DLD1 (cell line): ENCODE results near the gene MYOM1.

Experiments used
- in situ Hi-C: cut with HindIII; loops from 2 replicates; pipeline ENCODE4 v1.10.0; 2017; ENCODE audit warnings: low sequenced_read_pairs

MYOM1 gene

GRCh38 chr18:3153107-3153704, 66.6 kb downstream of the MYOM1 start:
- in situ Hi-C loops: no loop called here

- in situ Hi-C loops: no loop called here
These were observed 67.5 kb downstream of the MYOM1 start for GRCh38 chr18:3152294-3152693.

DNA sequence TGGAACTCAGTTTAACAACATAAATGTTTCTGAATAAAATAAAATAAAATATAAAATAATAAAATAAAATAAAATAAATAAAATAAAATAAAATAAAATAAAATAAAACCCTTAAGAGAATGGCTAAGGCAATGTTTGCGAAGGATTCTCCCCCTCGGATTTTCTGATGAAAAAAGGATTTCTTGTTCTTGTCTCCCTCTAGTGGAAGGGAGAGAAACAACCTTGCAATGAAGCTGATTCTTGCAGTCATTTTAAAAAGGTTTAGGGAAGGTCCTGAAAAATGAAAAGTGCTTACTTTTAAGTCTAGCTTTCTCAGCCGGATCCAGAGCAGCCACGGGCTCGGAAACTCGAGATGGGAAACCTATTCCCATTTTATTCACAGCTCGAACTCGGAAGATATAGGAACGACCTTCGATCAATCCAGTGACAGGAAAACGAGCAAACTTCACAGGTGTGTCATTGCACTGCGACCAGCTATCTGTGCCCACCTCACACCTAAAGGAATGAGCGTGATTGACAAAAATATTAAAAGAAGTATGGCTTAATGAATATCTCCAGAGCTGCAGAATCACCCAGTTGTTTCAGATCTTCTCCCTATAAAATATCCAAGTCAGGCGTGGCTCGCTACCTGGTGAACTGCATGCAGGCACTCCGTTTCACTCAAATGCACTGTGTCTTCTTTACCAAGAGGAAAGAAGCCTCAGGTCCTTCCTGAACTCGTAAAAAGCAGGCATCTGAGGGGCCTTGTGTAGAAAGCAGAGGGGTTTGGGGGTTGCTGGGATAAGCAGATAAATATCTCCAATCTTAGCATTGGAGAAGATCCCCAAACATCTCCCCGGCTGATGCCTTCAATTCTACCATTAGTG, 68.1 kb downstream of the MYOM1 start:
- in situ Hi-C loops: no loop called here

- in situ Hi-C loops: no loop called here
These were observed 69.1 kb downstream of the MYOM1 start for GRCh38 chr18:3150688-3151087.

DNA sequence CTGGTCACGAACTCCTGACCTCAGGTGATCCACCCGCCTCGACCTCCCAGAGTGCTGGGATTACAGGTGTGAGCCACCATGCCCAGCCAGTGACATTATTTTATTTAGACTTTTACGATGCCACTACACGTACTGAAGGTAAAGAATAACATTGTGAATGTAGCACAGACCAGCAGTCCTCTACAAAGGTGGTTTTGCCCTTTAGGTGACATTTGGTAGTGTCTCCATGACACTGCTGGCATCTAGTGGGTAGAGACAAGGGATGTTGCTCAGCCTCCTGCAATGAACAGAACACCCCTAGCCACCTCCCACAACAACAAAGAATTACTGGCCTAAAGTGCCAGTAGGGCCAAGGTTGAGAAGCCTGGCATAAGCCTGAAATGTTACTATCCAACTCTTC, 69.5 kb downstream of the MYOM1 start:
- in situ Hi-C loops: no loop called here

- in situ Hi-C loops: no loop called here
These were observed 70.7 kb downstream of the MYOM1 start for GRCh38 chr18:3148930-3149535.

DNA sequence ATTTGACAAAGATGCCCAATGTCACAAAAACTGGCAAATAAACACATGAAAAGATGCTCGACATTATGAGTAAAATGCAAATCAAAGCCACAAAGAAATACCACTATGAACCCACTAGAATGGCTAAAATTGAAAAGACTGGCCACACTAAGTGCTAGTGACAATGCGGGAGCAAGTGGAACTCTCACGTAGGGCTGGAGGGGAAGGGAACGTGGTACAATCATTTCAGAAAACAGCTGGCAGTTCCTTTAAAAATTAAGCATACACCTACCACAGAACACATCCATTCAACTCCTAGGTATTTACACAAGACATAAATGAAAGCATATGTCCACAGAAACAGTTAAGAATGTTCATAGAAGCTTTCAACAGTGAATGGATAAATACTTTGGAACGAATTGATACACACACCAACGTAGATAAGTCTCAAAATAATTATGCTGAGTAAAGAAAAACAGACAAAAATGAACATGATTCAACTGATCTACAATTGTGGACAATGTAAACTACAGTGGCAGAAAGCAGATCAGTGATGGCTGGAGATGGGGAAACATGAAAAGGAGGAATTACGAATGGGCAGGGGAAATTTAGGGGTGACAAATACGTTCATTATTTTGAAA, 71.7 kb downstream of the MYOM1 start:
- in situ Hi-C loops: no loop called here

- in situ Hi-C loops: no loop called here
These were observed 78.7 kb downstream of the MYOM1 start for GRCh38 chr18:3140986-3141639.

GRCh38 chr18:3140342-3140741, 79.4 kb downstream of the MYOM1 start:
- in situ Hi-C loops: no loop called here

DNA sequence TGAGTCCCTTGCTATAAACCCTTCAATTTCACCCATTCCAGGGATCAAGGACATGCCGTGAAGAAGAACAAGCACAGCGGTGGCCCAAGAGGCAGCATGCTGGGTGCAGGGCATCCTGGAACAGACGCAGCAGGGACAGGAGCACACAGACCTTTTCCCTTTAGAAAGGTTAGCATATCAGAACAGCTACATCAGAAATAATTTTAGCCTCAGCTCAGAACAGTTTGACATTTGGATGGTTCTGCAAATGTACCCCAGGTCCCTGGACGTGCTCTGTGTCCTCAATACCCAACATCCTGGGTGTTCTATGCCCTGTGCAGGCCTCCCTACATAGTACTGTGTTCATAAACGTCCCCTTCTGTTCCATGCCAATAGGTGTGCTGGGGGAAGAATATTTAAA, 80.4 kb downstream of the MYOM1 start:
- in situ Hi-C loops: no loop called here

GRCh38 chr18:3138274-3138975, 81.3 kb downstream of the MYOM1 start:
- in situ Hi-C loops: no loop called here

GRCh38 chr18:3135536-3135935, 84.2 kb downstream of the MYOM1 start:
- in situ Hi-C loops: no loop called here

- in situ Hi-C loops: no loop called here
These were observed 87.1 kb downstream of the MYOM1 start for GRCh38 chr18:3132700-3133099.

GRCh38 chr18:3130344-3130743, 89.4 kb downstream of the MYOM1 start:
- in situ Hi-C loops: no loop called here

DNA sequence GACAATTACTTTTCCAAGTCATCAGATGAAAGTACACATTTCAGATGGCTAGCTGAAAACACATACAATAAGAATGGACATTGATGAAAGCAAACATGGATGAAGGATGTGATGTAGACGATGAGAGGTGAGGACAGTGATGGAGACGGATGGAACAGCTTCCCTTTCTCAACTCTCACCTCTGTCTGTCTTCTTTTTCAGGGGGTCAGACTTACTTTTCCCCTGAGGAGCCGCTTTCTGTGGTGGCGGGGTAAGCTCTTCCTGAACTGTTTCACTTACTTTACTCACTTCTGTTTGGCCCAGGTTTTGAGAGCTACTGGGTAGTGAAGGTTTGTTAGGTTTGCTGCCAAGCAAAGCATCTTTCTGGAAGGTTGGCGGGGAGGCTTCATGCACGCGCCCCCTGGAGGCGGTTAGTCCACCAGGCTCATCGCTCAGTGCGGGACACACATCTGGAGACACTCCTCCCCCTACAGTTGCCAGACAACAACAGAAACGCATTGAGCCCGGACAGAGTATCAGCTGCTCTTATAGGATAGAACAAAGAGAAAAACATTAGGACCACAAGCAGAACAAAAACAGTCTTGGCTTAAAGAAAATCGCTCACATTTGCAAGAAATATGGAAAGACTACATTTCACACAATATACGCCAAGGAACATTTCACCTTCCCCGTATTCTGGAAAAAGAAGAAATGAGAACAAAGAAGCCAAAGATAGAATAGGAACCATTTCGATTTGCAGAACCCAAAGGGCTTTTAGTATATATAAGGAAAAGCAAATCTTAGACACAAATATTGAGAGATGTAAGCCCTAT, 90.5 kb downstream of the MYOM1 start:
- in situ Hi-C loops: no loop called here

GRCh38 chr18:3126457-3127097, 93.2 kb downstream of the MYOM1 start:
- in situ Hi-C loops: no loop called here

GRCh38 chr18:3124822-3125221, 94.9 kb downstream of the MYOM1 start:
- in situ Hi-C loops: no loop called here

DNA sequence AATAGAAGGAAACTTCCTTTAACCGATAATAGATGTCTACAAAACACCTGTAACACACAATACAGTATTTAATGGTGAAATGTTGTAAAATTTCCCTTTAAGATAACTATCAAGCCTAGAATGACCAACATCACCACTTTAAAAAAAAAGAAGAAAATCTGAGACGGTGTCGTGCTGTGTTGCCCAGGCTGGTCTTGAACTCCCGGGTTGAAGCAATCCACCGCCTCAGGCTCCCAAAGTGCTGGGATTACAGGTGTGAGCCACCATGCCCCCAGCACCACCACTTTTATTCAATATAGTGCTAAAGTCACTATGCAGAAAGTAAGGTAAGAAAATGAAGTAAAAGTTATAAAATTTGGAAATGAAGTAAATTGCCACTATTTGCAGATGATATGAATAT, 96.9 kb downstream of the MYOM1 start:
- in situ Hi-C loops: no loop called here

GRCh38 chr18:3121259-3121658, 98.5 kb downstream of the MYOM1 start:
- in situ Hi-C loops: no loop called here
